Keratinocyte (primary cell): Measurements from ENCODE around the gene CHST1. TPM values are rescaled to one million over a fixed set of nuclear protein-coding genes. Genes with fewer than 3 reads are reported as not detected.

Source experiments
- DNase-seq: peaks from one replicate; pipeline ENCODE4 v3.0.0-alpha.2; 2011; ENCODE audit warnings: low read depth, missing footprints, low spot score
- FAIRE-seq: peaks from 2 replicates; lab custom pipeline; 2011; peaks lifted over from hg19 to GRCh38; lab: Jason Lieb, UNC
- H2AFZ ChIP-seq: 2 replicates; pipeline ENCODE4 v1.6.0; 2012; ENCODE audit warnings: low read length, control low read depth, inconsistent platforms; ENCODE audit not compliant: control insufficient read depth
- H3K27ac ChIP-seq: 2 replicates; pipeline ENCODE4 v1.5.1; 2011; ENCODE audit warnings: low read length; ENCODE audit not compliant: control insufficient read depth, insufficient read depth
- H3K27me3 ChIP-seq: 3 replicates; pipeline ENCODE4 v1.6.0; 2011; ENCODE audit warnings: low read length; ENCODE audit not compliant: control insufficient read depth, insufficient read depth; ENCODE audit errors: extremely low read depth
- H3K36me3 ChIP-seq, 2 experiments: 2 replicates in 1 of 2; 3 replicates in 1 of 2; pipeline ENCODE4 v1.5.1; 2011; ENCODE audit warnings: low read length in 2 of 2, mild to moderate bottlenecking in 1 of 2; ENCODE audit not compliant: control insufficient read depth in 2 of 2, insufficient read depth in 2 of 2; ENCODE audit errors: extremely low read depth in 1 of 2
- H3K4me1 ChIP-seq: 3 replicates; pipeline ENCODE4 v1.5.1; 2011; ENCODE audit warnings: low read length; ENCODE audit not compliant: control insufficient read depth, insufficient read depth; ENCODE audit errors: extremely low read depth
- H3K4me2 ChIP-seq: 3 replicates; pipeline ENCODE4 v1.6.0; 2011; ENCODE audit warnings: low read depth, low read length; ENCODE audit not compliant: control insufficient read depth, insufficient read depth; ENCODE audit errors: extremely low read depth
- H3K4me3 ChIP-seq, 3 experiments: fragments of 200-600 bp in 1 of 3; sonication (generic) in 1 of 3; 2 replicates in 2 of 3; 3 replicates in 1 of 3; pipeline ENCODE4 v1.5.1; 2011 to 2016; ENCODE audit warnings: low read length in 3 of 3, mild to moderate bottlenecking in 3 of 3, control low read depth in 2 of 3, inconsistent platforms in 1 of 3, low read depth in 1 of 3, mixed read lengths in 1 of 3, mixed run types in 1 of 3, moderate library complexity in 1 of 3; ENCODE audit not compliant: control insufficient read depth in 2 of 3, insufficient read depth in 2 of 3; ENCODE audit errors: extremely low read depth in 1 of 3
- H3K79me2 ChIP-seq: 2 replicates; pipeline ENCODE4 v1.6.0; 2012; ENCODE audit warnings: low read length; ENCODE audit not compliant: control insufficient read depth, insufficient read depth
- H3K9ac ChIP-seq: 3 replicates; pipeline ENCODE4 v1.6.0; 2011; ENCODE audit warnings: low read length; ENCODE audit not compliant: control insufficient read depth, insufficient read depth; ENCODE audit errors: extremely low read depth
- H3K9me1 ChIP-seq: 3 replicates; pipeline ENCODE4 v1.6.0; 2011; ENCODE audit warnings: low read length; ENCODE audit not compliant: control insufficient read depth, insufficient read depth; ENCODE audit errors: extremely low read depth
- H3K9me3 ChIP-seq: 2 replicates; pipeline ENCODE4 v1.5.1; 2012; ENCODE audit warnings: low read depth, low read length; ENCODE audit not compliant: control insufficient read depth
- H4K20me1 ChIP-seq: 3 replicates; pipeline ENCODE4 v1.6.0; 2011; ENCODE audit warnings: low read length; ENCODE audit not compliant: control insufficient read depth, insufficient read depth; ENCODE audit errors: extremely low read depth
- EZH2 ChIP-seq: IDR thresholded peaks from one replicate; pipeline ENCODE4 v1.6.1; 2012; ENCODE audit warnings: inconsistent platforms, mild to moderate bottlenecking, low read length, moderate library complexity
- dilution Hi-C: fragments of 300-500 bp; cut with MboI; formaldehyde crosslinking; loops from one replicate; pipeline ENCODE4 v1.7.0; 2020; ENCODE audit warnings: low sequenced_read_pairs; ENCODE audit not compliant: extremely low pct_ligation_motif_present
- polyA plus RNA-seq, 5 experiments: library from polyadenylated mRNA; depleted of rRNA in 3 of 5; stranded (reverse) in 3 of 5; stranded (forward) in 1 of 5; unstranded in 1 of 5; fragments of >200 nt; gene quantifications; 1 replicate in 1 of 5; 2 replicates in 3 of 5; 3 replicates in 1 of 5; pipeline versions ENCODE4 v1.2.1 to v1.2.3, GENCODE V29; 2011 to 2012; ENCODE audit warnings: missing spikeins in 2 of 5, low read depth in 1 of 5, low replicate concordance in 1 of 5
- TF ChIP-seq, protein P1 (sequence below), 3 experiments: IDR thresholded peaks in 1 of 3; conservative IDR thresholded peaks in 1 of 3; optimal IDR thresholded peaks in 1 of 3; 2 replicates in 2 of 3; 3 replicates in 1 of 3; pipeline versions ENCODE3 to v1.5.1; 2011; ENCODE audit warnings: low read length in 3 of 3, mild to moderate bottlenecking in 3 of 3, moderate library complexity in 2 of 3, control low read depth in 1 of 3, inconsistent platforms in 1 of 3; ENCODE audit not compliant: insufficient read depth in 2 of 3; ENCODE audit errors: extremely low read depth in 1 of 3

Gene CHST1
- polyA plus RNA-seq, 1 donor (not counting 4 experiments of a cell fraction or from before 2014, with no cell fraction given), result not detected

DNA sequence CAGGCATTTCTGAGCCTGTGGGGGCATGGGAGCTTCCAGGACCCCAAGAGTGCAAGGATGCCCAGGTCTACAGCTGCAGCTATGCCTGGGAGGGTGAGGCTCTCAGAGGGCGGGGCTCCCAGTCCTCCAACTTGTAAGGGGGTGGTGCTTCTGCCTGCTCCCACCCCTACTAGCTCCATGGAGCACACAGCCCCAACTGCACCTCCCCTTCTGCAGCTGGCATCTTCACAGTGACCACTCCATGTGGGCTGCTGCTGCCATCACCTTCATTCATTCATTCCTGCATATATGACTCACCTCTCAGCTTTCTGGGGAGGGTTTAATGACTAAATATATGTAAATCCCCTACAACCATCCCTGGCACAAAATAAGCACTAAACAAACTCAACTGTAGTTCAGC is 43.8 kb downstream of the CHST1 start:
- TF ChIP-seq, protein P1, sequence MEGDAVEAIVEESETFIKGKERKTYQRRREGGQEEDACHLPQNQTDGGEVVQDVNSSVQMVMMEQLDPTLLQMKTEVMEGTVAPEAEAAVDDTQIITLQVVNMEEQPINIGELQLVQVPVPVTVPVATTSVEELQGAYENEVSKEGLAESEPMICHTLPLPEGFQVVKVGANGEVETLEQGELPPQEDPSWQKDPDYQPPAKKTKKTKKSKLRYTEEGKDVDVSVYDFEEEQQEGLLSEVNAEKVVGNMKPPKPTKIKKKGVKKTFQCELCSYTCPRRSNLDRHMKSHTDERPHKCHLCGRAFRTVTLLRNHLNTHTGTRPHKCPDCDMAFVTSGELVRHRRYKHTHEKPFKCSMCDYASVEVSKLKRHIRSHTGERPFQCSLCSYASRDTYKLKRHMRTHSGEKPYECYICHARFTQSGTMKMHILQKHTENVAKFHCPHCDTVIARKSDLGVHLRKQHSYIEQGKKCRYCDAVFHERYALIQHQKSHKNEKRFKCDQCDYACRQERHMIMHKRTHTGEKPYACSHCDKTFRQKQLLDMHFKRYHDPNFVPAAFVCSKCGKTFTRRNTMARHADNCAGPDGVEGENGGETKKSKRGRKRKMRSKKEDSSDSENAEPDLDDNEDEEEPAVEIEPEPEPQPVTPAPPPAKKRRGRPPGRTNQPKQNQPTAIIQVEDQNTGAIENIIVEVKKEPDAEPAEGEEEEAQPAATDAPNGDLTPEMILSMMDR (optimal IDR thresholded peaks at IDR 0.05 in 1 of 3, IDR thresholded peaks at IDR 0.05 in 1 of 3, conservative IDR thresholded peaks at IDR 0.05 in 1 of 3; ENCODE audit: extremely low read depth in 1 of 3, insufficient read depth in 2 of 3, low read length in 3 of 3), result no peak
- no peak for TF ChIP-seq EZH2
- H2AFZ ChIP-seq, result no peak overlapping the region
- FAIRE-seq (no peak), DNase-seq (no peak)
- no peak overlapping the region for H3K27ac ChIP-seq
- no peaks in the 10 kb centered on the region for H4K20me1 ChIP-seq
- no peaks in the 10 kb centered on the region for H3K9me3 ChIP-seq
- H3K4me3 ChIP-seq, result no peak overlapping the region
- H3K9ac ChIP-seq, result no peak overlapping the region
- H3K27me3 ChIP-seq, result no peaks in the 10 kb centered on the region
- no peaks in the 10 kb centered on the region for H3K79me2 ChIP-seq
- H3K36me3 ChIP-seq, result no peaks in the 10 kb centered on the region
- H3K4me2 ChIP-seq, result no peak overlapping the region
- H3K4me1 ChIP-seq, result no peaks in the 10 kb centered on the region
- dilution Hi-C loops, result no loop called here
- no peaks in the 10 kb centered on the region for H3K9me1 ChIP-seq

DNA sequence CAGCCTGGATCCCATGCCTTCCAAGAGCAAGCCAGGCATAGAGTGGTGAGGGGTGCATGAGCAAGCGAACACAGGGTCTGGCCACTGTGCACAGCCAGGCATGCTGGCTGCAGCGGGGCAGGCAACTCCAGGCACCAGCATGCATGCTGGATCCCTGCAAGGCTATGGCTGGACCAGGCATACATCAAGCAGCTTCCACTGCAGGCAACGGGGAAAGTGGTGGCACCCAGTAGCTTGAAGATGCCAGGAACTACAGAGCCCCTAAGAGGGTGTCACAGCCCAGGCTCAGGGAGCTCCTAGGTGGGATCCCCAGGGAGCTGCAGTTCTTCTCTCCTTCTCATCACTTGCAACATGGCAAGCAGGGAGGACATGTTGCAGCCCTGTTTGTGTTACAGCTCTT is 45.2 kb downstream of the CHST1 start:
- DNase-seq, result no peak
- Histone ChIP-seq H3K36me3 (no peaks in the 10 kb centered on the region), H3K9me1 (no peaks in the 10 kb centered on the region), H3K79me2 (no peaks in the 10 kb centered on the region), H3K4me2 (no peak overlapping the region), H3K9me3 (no peaks in the 10 kb centered on the region), H2AFZ (no peak overlapping the region), H3K4me1 (no peaks in the 10 kb centered on the region), H4K20me1 (no peaks in the 10 kb centered on the region), H3K27ac (no peak overlapping the region), H3K9ac (no peak overlapping the region), H3K27me3 (no peaks in the 10 kb centered on the region), H3K4me3 (no peak overlapping the region)
- TF ChIP-seq, protein P1 (optimal IDR thresholded peaks at IDR 0.05 in 1 of 3, IDR thresholded peaks at IDR 0.05 in 1 of 3, conservative IDR thresholded peaks at IDR 0.05 in 1 of 3; ENCODE audit: extremely low read depth in 1 of 3, insufficient read depth in 2 of 3, low read length in 3 of 3), result no peak
- TF ChIP-seq EZH2, result no peak
- FAIRE-seq, result no peak
- dilution Hi-C loops, result no loop called here
